Subcutaneous adipose tissue (tissue), 4 donors: ENCODE measurements around the gene ZNF157. TPM values are rescaled to one million over a fixed set of nuclear protein-coding genes. Genes with fewer than 3 reads are reported as not detected.

Experiments
- CTCF ChIP-seq: fragments of 450-650 bp; IDR thresholded peaks from one replicate; pipeline ENCODE4 v1.5.1; 2016; ENCODE audit warnings: low read depth, mild to moderate bottlenecking, control low read depth, antibody characterized with exemption, moderate library complexity
- small RNA-seq: library from RNA; depleted of rRNA; stranded (forward); fragments of <200 nt; gene quantifications from one replicate; pipeline ENCODE3, GENCODE V24; 2016
- total RNA-seq, 4 donors: library from RNA; depleted of rRNA; stranded (reverse); fragments of >200 nt; gene quantifications; one replicate each; pipeline ENCODE4 v1.1.0, GENCODE V29; 2016

Gene ZNF157
- total RNA-seq, 4 donors from 2014 or later = not detected

- no peak for TF ChIP-seq CTCF
Measured at GRCh38 chrX:47448165-47448806, 77.9 kb downstream of the ZNF157 start.

GRCh38 chrX:47452112-47452511 is 81.7 kb downstream of the ZNF157 start:
- no peak for TF ChIP-seq CTCF

DNA sequence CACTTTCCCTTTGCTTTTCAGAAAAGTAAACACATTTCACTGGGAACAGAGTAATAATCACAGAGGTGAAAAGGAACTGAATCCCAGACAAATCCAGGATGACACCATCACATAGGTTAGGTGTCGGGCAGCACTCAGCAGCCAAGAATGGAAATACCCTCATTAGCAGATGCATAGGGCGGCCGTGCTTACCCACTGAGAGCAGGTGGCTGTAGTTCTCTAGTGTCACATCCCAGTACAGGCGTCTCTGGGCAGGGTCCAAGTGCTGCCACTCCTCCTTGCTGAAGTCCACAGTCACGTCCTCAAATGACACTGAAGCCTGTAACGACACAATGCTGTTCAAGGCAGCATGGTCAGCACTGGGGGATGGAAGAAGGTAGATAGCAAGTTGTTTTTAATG is 85.7 kb downstream of the ZNF157 start:
- no peak for TF ChIP-seq CTCF

DNA sequence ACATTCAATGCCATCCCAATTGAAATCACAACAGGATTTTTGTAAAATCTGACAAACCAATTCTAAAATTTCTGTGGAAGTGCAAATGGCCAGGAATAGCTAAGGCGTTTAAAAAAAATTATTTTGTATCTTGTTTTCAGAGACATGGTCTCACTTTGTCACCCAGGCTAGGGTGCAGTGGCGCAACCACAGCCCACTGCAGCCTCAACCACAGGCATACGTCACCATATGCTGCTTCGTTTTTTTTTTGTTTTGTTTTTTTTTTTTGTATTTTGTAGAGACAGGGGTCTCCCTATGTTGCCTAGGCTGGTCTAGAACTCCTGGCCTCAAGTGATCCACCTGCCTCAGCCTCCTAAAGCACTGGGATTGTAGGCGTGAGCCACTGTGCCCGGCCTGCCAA is 88.2 kb downstream of the ZNF157 start:
- no peak for TF ChIP-seq CTCF

GRCh38 chrX:47460561-47460960 is 90.2 kb downstream of the ZNF157 start:
- TF ChIP-seq CTCF = no peak

Small RNAs within 50 kb of the gene (small RNA-seq; reads per million reads assigned to genes)
- not detected for gene SNORA11C

Other genes with a start within 250 kb of the ZNF157 start
- gene NDUFB11, start 225.9 kb upstream of the ZNF157 start, total RNA-seq = 10 to 100 TPM; 44.5 to 60.2 (median 52.5) TPM
- 10 to 100 TPM; 15.8 to 22.9 (median 19.6) TPM for gene RBM10, start 225.4 kb upstream of the ZNF157 start, total RNA-seq
- 100 to 1,000 TPM; 106 to 137 (median 119) TPM for gene UBA1, start 176.7 kb upstream of the ZNF157 start, total RNA-seq
- 100 to 1,000 TPM in 1 of 4 donors, 10 to 100 TPM in 3; 57.0 to 176 (median 62.6) TPM for gene CDK16, start 151.9 kb upstream of the ZNF157 start, total RNA-seq
- 10 to 100 TPM; 23.8 to 47.8 (median 28.1) TPM for gene USP11, start 137.6 kb upstream of the ZNF157 start, total RNA-seq
- 10 to 100 TPM in 2 of 4 donors, 1 to 10 TPM in 2; 6.6 to 13.0 (median 9.4) TPM for gene ZNF41, start 112.6 kb downstream of the ZNF157 start, total RNA-seq
- 10 to 100 TPM; 22.5 to 40.3 (median 31.2) TPM for gene ARAF, start 190.6 kb downstream of the ZNF157 start, total RNA-seq
- 100 to 1,000 TPM in 2 of 4 donors, 10 to 100 TPM in 2; 31.5 to 245 (median 102) TPM for gene TIMP1, start 211.9 kb downstream of the ZNF157 start, total RNA-seq
- under 1 TPM in 2 of 4 donors, not detected in 2; 0.19 to 0.33 TPM for gene SYN1, start 249.3 kb downstream of the ZNF157 start, total RNA-seq